Measurements from ENCODE around the gene OR1K1. TPM values are rescaled to one million over a fixed set of nuclear protein-coding genes. Genes with fewer than 3 reads are reported as not detected.

OR1K1 gene
- total RNA-seq, 1 experiment from 2014 or later: not detected

DNA sequence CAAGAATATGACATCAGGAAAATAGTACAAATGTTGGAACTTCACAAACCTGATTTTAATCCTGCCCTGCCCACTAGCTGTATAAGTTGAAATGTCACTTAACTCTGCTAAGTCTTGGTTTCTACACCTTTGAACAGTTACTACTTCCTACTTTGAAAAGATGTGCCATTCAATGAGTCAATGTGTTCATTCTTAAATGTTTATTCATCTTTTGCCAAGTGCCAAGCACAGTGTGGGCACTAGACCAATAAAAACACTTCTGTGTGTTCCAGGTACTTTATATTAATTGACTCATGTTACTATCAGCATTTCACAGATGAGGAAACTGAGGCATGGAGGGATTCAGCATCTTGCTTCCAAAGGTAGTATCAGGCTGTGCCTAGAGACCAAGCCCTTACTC is 15.6 kb downstream of the OR1K1 start (continued):
- TF ChIP-seq SP1 (IDR thresholded peaks at IDR 0.05; ENCODE audit: low read depth): peak; percentile 17; the same call in 1 of the 2 replicates
- TF ChIP-seq, protein P1, sequence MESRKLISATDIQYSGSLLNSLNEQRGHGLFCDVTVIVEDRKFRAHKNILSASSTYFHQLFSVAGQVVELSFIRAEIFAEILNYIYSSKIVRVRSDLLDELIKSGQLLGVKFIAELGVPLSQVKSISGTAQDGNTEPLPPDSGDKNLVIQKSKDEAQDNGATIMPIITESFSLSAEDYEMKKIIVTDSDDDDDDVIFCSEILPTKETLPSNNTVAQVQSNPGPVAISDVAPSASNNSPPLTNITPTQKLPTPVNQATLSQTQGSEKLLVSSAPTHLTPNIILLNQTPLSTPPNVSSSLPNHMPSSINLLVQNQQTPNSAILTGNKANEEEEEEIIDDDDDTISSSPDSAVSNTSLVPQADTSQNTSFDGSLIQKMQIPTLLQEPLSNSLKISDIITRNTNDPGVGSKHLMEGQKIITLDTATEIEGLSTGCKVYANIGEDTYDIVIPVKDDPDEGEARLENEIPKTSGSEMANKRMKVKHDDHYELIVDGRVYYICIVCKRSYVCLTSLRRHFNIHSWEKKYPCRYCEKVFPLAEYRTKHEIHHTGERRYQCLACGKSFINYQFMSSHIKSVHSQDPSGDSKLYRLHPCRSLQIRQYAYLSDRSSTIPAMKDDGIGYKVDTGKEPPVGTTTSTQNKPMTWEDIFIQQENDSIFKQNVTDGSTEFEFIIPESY (IDR thresholded peaks at IDR 0.05; ENCODE audit: extremely low read depth, insufficient replicate concordance, low read length): no peak

- no peaks in the 10 kb centered on the region for H3K9me3 ChIP-seq (ENCODE audit: control insufficient read depth in 1 of 2, insufficient read depth in 1 of 2, low read depth in 1 of 2, low read length in 2 of 2)
- no peaks in the 10 kb centered on the region for H3K79me2 ChIP-seq (ENCODE audit: insufficient read depth, low read length)
- DNase-seq (ENCODE audit: low read depth, low spot score) (no peak), ATAC-seq (no peak)
- H3K9ac ChIP-seq (ENCODE audit: low read length): no peak overlapping the region
- ChIA-PET POLR2A (interaction anchor here (1.7 kb wide), 1 partner anchor 12 kb away, joined by 5 read pairs; the partner anchor contains the start of gene PDCL), RAD21 (ENCODE audit: low non-redundant PET in 1 of 2, low total read pairs in 2 of 2, uncharacterized antibody in 2 of 2, unreplicated experiment in 2 of 2) (no interaction called here), CTCF (no interaction called here)
- intact Hi-C loops (cut with micrococcal nuclease): no loop called here
- H3K4me3 ChIP-seq (replicated peaks in 1 of 2; ENCODE audit: low read depth in 1 of 2, low read length in 2 of 2): no peak overlapping the region
- no peak overlapping the region for H3K27ac ChIP-seq (ENCODE audit: low read depth, low read length)
- TF ChIP-seq, protein P1 (IDR thresholded peaks at IDR 0.05; ENCODE audit: extremely low read depth, insufficient replicate concordance, low read length): no peak
- TF ChIP-seq CBX3 (IDR thresholded peaks at IDR 0.05; ENCODE audit: low read depth): no peak
- no peak for TF ChIP-seq EZH2 (IDR thresholded peaks at IDR 0.05)
- no peak for TF ChIP-seq FOSL1 (IDR thresholded peaks at IDR 0.05; ENCODE audit: low read depth)
- no peak for TF ChIP-seq RAD21 (IDR thresholded peaks at IDR 0.05; ENCODE audit: low read depth)
- TF ChIP-seq TCF7L2 (IDR thresholded peaks at IDR 0.05; ENCODE audit: borderline replicate concordance, extremely low read depth, insufficient read depth, insufficient read length): no peak
- TF ChIP-seq SIN3A (IDR thresholded peaks at IDR 0.05; ENCODE audit: low read depth): no peak
- TF ChIP-seq, protein P2, sequence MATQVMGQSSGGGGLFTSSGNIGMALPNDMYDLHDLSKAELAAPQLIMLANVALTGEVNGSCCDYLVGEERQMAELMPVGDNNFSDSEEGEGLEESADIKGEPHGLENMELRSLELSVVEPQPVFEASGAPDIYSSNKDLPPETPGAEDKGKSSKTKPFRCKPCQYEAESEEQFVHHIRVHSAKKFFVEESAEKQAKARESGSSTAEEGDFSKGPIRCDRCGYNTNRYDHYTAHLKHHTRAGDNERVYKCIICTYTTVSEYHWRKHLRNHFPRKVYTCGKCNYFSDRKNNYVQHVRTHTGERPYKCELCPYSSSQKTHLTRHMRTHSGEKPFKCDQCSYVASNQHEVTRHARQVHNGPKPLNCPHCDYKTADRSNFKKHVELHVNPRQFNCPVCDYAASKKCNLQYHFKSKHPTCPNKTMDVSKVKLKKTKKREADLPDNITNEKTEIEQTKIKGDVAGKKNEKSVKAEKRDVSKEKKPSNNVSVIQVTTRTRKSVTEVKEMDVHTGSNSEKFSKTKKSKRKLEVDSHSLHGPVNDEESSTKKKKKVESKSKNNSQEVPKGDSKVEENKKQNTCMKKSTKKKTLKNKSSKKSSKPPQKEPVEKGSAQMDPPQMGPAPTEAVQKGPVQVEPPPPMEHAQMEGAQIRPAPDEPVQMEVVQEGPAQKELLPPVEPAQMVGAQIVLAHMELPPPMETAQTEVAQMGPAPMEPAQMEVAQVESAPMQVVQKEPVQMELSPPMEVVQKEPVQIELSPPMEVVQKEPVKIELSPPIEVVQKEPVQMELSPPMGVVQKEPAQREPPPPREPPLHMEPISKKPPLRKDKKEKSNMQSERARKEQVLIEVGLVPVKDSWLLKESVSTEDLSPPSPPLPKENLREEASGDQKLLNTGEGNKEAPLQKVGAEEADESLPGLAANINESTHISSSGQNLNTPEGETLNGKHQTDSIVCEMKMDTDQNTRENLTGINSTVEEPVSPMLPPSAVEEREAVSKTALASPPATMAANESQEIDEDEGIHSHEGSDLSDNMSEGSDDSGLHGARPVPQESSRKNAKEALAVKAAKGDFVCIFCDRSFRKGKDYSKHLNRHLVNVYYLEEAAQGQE (IDR thresholded peaks at IDR 0.05; ENCODE audit: low read depth): no peak
- no peak for TF ChIP-seq ZNF274 (IDR thresholded peaks at IDR 0.05; ENCODE audit: low read depth, low read length)
- TF ChIP-seq POLR2A (IDR thresholded peaks at IDR 0.05; ENCODE audit: borderline replicate concordance, extremely low read depth, insufficient read depth, insufficient read length): no peak
- TF ChIP-seq, protein P3, sequence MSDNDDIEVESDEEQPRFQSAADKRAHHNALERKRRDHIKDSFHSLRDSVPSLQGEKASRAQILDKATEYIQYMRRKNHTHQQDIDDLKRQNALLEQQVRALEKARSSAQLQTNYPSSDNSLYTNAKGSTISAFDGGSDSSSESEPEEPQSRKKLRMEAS (IDR thresholded peaks at IDR 0.05): no peak
- TF ChIP-seq CEBPB (IDR thresholded peaks at IDR 0.05; ENCODE audit: low read depth): no peak
- no peak for TF ChIP-seq EZH2phosphoT487 (IDR thresholded peaks at IDR 0.05; ENCODE audit: borderline replicate concordance)
- no peak for TF ChIP-seq ELF1 (IDR thresholded peaks at IDR 0.05; ENCODE audit: borderline replicate concordance, low read depth)
- no peak for TF ChIP-seq ZFX (IDR thresholded peaks at IDR 0.05)
- H4K20me1 ChIP-seq (ENCODE audit: insufficient read depth): no peaks in the 10 kb centered on the region
- peaks cover 4 to 10% of the 10 kb centered on the region in 2 experiments; a peak in 3 of 4 replicates for H3K4me1 ChIP-seq (ENCODE audit: control insufficient read depth in 1 of 2, insufficient read depth in 2 of 2, low read length in 2 of 2)
- H3K9me2 ChIP-seq (ENCODE audit: insufficient read depth): no peaks in the 10 kb centered on the region
- H3K27me3 ChIP-seq (ENCODE audit: insufficient read depth, low read length): no peaks in the 10 kb centered on the region
- no peak overlapping the region for H3K4me2 ChIP-seq (ENCODE audit: low read length)
- H3K36me3 ChIP-seq (ENCODE audit: control insufficient read depth in 1 of 2, insufficient read depth in 2 of 2, low read length in 2 of 2): peaks cover 0 to 5% of the 10 kb centered on the region in 2 experiments; a peak in 2 of 4 replicates
- H2AFZ ChIP-seq (ENCODE audit: low read depth, low read length, poor library complexity, severe bottlenecking): no peak overlapping the region
- BruUV-seq (replicated peaks): no TSS peak
Measured at GRCh38 chr9:122816163-122816867, 16.4 kb downstream of the OR1K1 start.

All from HCT116 (cell line).